Kidney tubule cell (primary cell): ENCODE measurements around the gene TSC22D4.
A peak's percentile ranks its signal among the peaks of the same experiment; 100 is the strongest.

Experiments
- DNase-seq: peaks from one replicate; pipeline ENCODE4 v3.0.0-alpha.2; 2018; ENCODE audit warnings: low spot score

Gene TSC22D4

DNA sequence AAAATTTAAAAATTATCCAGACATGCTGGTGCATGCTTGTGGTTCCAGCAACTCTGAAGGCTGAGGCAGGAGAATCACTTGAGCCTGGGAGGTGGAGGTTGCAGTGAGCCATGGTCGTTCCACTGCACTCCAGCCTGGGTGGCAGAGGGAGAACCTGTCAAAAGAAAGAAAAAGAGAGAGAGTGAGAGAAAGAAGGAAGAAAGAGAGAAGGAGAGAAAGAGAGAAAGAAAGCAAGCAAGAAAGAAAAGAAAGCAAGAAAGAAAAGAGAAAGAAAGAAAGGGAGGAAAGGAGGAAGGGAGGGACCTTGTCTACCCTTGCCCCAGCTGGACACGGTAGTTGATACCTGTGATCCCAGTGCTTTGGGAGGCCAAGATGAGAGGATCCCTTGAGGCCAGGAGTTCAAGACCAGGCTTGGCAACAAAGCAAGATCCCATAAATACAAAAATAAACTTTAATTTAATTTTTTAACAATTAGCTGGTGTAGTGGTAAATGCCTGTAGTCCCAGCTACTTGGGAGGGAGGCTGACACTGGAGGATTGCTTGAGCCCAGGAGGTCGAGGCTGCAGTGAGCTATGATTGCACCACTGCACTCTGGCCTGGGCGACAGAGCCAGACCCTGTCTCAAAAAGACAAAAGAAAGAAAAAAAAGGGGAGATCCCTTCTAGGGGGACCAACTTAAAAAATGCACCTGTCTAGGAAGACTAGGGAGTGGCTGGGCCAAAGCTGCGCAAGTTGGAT lies 13.9 kb upstream of the TSC22D4 start:
- DNase-seq, result no peak

DNA sequence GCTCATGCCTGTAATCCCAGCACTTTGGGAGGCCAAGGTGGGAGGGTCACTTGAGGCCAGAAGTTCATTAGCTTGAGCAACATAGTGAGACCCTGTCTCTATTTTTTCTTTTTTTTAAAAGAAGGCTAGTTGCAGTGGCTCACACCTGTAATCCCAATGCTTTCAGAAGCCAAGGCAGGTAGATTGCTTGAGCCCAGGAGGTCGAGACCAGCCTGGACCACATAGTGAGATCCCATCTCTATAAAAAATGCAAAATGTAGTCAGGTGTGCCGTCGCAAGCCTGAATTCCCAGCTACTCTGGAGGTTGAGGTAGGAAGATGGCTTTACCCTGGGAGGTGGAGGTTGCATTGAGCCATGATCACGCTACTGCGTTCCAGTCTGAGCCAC lies 12.2 kb upstream of the TSC22D4 start:
- no peak for DNase-seq

DNA sequence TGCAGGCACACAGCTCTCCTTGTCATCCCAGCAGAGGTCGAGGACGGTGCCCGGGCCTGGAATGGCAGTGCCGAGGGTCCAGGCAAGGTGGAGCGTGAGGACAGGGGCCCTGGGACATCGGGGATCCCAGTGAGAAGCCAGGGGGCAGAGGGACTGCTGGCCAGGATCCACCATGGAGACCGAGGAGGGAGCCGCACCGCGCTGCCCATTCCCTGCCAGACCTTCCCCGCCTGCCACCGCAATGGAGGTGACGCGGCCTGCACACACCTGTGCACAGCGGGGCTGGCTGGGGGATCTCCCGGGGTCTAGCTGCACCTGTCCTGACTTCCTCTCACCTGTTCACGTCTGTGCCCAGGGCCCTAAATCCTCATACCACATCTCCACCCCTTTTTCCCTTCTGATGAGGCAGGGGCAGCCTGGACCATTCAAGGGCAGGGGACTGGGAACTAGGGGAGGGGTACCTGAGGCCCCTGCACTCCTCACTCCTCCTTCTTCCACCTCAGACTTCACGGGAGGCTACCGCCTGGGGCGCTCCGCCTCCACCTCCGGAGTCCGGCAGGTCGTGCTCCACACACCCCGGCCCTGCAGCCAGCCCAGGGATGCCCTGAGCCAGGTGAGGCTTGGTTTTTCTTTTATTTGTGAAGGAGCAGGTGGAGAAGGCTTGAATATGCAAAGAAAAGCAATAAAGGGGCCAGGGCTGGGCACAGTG lies 11.6 kb upstream of the TSC22D4 start:
- no peak for DNase-seq

DNA sequence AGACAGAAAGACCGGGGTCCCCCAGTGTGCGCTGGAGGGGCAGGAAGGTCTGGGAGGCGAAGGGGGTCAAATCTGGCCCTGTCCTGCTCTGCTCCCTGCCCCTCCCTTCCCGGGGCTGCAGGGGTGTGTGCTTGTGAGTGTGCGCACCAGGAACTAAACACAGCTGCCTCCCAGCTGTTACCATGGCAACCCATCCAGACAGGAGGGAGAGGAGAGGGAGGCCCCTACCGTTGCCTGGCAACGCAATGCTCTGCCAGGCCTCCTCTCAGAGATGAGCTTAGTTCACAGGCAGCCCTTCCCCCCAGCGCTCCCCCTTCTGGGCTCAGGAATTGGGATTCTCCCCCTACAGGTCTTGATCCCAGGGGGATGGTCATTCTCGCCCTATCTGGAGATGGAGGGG lies 10.8 kb upstream of the TSC22D4 start:
- DNase-seq, result peak; percentile 86

DNA sequence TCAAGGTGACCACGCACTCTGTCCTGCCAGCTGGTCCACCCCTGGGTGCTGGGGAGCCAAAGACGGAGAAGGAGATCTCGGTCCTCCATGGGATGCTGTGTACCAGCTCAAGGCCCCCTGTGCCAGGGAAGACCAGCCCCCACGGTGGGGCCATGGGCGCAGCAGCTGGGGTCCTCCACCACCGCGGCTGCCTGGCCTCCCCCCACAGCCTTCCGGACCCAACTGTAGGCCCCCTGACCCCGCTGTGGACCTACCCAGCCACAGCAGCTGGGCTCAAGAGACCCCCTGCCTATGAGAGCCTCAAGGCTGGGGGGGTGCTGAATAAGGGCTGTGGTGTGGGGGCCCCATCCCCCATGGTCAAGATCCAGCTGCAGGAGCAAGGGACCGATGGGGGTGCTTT lies 10.1 kb upstream of the TSC22D4 start:
- DNase-seq, result no peak

DNA sequence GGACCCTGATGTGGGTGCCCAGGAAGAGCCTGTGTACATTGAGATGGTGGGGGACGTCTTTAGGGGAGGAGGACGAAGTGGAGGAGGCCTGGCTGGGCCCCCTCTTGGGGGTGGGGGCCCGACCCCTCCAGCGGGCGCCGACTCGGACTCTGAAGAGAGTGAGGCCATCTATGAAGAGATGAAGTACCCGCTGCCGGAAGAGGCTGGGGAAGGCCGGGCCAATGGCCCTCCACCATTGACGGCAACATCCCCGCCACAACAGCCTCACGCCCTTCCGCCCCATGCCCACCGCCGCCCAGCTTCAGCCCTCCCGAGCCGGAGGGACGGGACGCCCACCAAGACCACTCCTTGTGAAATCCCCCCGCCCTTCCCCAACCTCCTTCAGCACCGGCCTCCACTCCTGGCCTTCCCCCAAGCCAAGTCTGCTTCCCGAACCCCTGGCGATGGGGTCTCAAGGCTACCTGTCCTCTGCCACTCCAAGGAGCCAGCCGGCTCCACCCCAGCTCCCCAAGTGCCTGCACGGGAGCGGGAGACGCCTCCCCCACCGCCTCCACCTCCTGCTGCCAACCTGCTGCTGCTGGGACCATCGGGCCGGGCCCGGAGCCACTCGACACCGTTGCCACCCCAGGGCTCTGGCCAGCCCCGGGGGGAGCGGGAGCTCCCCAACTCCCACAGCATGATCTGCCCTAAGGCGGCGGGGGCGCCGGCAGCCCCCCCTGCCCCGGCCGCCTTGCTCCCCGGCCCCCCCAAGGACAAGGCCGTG lies 9.5 kb upstream of the TSC22D4 start:
- no peak for DNase-seq

DNA sequence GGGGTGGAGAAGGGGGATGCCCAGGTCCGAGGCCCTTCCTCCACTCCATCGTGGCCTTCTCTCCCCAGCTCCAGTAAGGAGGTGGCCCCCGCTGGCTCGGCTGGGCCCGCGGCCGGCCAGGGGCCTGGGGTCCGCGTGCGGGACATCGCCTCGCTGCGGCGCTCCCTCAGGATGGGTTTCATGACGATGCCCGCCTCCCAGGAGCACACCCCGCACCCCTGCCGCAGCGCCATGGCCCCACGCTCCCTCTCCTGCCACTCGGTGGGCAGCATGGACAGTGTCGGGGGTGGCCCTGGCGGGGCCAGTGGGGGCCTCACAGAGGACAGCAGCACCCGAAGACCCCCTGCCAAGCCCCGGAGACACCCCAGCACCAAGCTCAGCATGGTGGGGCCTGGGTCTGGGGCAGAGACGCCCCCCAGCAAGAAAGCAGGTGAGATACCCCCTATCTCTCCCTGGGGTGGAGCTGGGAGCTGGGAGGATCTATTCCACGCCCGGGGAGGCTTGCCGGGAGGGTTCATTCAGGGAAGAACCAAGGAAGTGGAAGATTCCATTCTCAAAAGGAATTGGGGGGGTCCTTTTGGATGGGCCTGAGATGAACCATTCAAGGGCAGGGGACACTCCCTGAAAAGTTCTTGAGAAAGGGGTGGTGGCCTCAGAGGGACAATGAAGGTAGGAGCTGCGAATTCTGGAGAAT lies 7.9 kb upstream of the TSC22D4 start:
- DNase-seq, result peak; percentile 30

DNA sequence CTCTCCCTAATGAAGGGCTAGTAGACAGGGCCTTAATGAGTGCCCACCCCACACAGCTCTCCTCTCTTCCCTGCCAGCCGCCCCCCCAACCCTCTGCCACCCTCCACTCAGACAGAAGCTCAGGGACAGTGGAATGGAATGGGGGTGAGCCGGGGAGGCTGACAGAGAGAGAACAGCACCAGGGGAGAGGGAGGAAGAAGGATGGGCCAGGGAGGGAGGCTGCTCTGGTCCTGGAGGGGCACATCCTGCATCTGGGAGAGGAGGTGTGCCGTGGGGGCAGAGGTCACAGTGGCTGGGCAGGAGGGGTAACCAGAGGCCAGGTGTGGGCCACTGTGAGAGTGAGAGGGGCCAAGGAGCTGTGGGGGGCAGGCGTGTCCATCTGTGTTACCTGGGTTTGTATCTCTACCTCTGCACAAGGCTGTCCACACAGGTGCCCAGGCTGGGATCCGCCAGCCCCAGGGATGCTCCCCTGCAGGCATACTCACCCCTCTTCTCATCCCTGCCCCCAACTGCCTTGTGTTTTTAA lies 7.2 kb upstream of the TSC22D4 start:
- DNase-seq, result no peak

DNA sequence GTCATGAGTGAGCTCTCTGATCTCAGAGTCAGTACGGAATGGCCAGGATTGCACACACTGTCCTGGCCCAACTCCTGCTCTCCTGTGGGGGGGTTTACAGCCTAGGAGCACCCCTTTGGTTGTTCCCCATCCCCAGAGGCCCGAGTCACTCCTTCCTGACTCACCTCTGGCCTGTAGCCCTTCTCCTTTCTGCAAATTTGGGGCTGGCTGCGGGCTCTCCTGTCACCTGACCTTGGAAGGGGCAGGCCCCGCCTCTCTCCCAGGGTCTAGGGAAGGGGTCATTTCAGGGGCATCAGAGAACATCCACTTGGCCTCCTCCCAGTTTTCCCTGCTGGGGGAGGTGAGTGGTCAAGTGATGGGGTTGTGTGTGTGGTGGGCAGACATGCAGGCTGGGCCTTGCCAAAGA lies 6.5 kb upstream of the TSC22D4 start:
- DNase-seq, result no peak

DNA sequence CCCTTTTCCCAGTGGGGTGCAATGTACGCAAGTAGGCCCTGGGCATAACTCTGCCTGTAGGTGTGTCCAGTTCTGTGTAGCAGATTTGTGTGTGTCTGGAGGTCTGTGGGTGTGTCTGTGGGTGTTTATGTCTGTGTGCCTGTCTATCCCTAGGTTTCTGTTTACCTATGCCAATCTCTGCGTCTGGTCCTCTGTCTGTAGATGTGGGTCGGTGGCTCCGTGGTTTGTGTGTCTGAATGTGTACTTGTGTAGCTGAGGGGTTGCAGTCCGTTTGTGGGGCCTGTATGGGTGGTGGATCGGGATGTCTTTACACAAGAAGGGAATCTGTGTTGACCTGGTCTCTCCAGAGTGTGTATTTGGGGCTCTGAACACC lies 5.6 kb upstream of the TSC22D4 start:
- DNase-seq, result no peak

DNA sequence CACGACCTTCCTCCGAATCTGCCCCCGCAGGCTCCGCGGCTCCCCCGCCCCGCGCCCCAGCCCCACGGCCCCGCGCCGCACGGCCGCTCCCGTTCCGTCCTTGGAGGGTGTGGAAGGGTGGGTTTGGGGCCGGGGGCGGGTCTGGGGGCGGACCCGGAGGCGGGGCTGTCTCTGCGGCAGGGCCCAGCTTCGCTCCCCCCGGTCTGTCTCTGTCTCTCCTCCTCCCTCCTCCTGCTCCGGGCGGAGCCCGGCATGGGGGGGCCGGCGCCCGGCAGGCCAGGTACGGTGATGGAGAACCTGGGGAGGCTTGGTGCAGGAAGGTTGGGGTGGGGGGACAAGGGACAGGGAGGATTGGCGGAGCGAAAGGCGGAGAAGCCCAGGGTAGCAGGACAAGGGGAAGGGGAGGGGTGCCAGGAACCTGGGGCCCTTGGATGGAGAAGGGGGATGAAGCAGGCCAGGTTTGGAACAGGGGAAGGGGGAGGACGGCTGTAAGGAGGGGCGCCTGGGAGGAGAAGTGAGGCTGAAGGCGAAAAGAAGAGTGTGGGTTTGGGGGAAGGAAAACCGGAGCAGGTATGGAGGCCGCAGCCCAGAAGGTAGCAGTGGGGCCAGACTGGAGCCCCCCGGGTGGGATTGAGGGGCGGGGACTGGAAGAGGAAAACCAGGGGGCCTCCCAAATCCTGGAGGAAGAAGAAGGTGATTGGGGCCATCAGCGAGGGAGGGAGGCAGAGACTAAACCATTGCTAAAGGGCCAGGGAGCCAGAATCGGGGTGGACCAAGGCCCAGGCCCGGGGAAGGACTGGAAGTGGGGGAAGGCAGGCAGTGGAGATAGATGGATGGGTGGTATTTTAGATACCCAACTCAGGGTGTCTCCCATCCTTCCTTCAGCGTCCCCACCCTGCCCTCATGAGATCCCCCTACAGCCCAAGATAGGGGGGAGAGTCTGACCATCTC lies 5.0 kb upstream of the TSC22D4 start, which contains the start of gene NYAP1:
NYAP1 (plus strand) TSS at position 206 of the 951 bp plus-strand sequence. CDS start 1,385 bp downstream, outside the sequence.
- peak; percentile 38 for DNase-seq

DNA sequence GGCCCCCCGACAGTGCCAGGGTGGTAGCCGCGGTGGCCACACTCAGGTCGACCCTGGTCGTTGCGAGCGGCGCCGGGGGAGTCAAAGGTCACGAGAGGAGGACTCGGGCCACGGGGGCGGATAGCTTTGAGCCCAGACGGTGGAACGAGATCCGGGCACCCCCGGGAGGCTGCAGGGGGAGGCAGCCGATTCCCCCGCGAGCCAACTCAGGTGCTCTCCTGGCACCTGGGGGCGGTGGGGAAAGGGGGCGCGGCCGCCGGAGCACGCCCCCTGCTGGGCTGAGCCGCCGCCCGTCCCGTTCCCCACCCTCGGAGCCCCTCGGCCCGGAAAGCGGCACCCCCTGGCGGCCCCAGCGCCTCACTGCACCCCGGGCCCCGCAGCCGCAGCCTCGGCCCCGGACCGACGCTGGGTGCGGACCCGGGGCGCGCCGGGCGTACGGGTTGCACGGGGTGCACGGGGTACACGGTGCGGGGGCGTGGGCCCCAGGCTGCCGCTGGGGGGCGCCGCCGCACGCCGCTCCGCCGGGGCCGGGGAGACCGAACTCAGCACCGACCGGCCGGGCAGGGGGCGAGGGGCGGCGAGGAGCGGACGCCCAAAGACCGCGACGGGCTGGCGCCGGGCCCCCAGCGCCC lies 4.2 kb upstream of the TSC22D4 start:
- DNase-seq, result peak; percentile 60

DNA sequence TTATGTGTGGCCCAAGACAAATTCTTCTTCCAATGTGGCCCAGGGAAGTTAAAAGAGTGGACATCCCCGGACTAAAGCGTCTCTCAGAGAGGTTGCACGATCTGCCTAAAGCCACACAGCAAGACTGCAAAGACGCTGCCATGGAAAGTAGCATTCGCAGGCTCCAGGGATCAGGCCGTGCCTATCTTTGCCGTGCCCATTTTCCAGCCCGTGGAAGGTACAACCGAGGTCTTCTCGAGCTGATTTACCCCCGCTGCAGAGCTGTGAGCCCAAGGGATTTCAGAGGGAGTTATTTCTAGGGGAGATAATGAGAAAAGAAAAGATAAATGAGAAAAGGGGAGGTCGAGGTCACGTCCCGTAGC lies 3.7 kb upstream of the TSC22D4 start:
- DNase-seq, result no peak

DNA sequence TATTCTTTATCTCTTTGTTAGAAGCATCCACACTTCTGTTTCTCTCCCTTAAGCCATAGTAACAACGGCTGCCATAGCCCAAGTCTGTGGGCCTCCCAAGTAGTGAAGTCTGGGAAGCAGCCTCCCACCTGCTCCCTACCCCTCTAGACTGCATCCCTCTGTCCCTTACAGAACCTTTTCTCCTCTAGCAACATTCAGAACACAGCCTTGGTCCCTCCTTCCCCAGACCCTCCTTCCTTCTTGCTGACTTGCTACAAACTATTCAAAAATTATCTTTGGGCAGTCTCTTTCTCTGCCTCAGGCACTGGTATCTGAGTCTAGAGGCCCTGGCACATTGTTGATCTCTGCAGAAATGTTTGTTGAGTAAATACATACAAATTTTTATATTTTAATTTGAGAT lies 2.5 kb upstream of the TSC22D4 start:
- DNase-seq, result no peak

DNA sequence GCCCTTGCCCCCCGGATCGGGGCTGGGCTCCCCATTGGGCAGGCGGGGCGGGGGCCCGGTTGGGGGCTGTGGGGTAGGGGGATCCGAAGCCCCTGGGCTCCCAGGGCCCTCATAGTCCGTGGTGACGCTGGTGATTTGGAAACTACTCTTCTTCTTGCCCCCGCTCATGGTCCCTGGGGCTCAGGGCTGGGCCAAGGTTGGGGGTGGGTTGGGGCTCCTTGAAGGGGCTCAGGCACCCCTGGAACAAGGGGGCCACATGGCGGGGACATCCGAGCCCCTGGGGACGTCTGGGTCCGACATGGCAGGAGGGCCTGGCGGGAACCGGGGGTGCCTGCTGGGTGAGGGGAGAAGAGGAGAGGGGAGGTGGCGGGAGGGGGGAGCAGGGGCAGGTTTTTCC lies 1.1 kb downstream of the TSC22D4 start:
- DNase-seq, result no peak

DNA sequence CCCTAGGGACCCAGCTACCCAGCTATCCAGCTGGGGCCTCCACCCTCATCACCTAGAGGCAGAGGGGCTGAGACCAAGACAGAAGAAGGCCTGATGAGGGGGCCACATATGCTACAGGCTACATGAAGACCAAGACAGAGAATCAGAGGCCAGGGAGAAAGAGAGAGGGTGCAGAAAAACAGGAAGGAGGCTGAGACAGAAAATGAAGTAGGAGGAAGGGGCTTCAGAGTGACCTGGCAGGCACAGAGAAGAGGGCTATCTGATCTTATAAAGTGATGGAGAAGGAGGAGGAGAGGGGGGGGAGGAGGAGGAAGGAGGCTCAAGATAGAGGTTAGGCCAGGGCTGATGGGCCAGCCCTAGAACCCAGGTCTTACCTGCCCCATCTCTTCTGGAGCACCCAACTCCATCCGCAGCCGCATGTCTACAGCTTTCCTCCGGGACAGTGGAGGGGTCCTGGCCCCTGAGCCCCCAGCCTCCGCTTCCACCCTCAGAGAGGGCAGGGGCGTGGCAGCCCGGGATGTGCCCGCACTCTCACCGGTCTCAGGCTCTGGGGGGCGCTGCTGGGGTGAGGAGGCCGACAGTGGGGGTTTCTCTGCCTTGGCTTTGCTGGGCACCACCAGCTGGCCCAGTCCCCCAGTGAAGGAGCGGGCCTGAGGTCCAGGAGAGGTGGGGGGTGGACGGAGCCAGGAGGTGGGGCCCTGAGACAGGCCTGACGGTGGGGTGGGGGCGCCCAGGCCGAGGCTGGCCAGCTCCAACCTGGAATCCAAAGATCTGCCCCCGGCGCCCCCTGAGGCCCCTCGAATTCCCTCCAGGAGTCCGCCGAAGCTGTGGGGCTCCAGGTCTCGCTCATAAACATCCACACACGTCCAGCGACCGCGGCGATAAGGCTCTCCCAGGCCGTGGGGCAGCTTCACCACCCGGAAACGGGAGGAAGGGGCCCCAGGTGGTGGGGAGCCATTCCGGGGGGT lies 1.8 kb downstream of the TSC22D4 start:
- no peak for DNase-seq

DNA sequence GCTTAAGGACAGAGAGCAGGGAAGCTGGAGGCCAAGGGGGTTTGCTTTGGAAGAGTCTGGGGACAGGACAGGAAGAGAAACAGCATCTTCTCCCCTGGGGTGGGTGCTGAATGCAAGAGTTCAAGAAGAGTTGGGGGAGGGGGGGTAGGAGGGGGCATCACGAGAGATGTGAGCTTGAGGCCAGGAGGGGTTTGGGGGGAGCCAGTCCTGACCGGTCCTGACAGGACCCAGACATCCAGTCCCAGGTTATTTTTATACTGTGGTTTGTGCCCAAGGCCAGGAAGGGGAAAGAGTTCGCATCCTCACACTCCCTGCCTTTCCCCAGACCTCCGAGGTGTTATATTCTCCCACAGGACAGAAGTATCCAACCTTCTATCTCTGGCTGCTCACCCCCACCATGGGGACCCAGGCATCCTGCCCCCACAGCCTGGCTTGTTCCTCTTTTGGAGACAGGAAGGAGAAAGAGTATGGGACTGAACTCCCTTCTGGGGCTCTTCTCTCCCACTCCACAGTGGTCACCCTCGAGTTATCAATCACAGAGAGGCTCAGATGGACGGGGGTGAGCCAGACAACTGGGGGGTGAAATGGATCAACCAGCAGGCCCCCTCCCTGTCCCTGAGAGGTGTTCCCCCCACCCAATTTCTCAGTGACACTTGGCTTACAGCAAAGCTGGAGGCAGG lies 2.8 kb downstream of the TSC22D4 start:
- no peak for DNase-seq

DNA sequence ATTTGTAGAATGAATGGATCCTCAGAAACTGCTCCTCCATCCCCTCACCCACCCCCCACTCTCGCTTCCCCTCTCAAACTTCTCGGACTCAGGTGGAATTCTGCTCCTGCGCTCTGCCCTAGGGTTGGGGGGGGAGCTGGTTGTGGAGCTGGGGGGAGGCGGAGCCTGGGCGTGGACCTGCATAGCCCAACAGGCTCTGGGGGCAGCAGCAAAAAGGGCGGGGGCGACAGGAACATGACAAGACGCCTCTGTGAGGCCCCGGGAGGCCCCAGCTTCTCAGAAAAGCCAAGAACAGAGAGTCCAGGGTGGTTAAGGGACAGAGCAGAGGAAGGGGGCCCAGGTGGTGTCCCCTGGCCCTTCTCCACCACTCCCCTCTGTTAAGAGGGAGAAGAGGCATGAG lies 3.5 kb downstream of the TSC22D4 start:
- DNase-seq, result no peak
